Mesendoderm (in vitro differentiated cells): Measurements from ENCODE around the gene IZUMO1.

Source experiments
- DNase-seq: peaks from one replicate; pipeline ENCODE4 v3.0.0; 2013
- H2AK5ac ChIP-seq: 2 replicates; pipeline ENCODE4 v1.6.1; 2013; ENCODE audit warnings: low read length, inconsistent platforms
- H2BK120ac ChIP-seq: 2 replicates; pipeline ENCODE4 v1.6.1; 2013; ENCODE audit warnings: low read depth, mild to moderate bottlenecking, low read length, moderate library complexity, mixed read lengths
- H2BK15ac ChIP-seq: replicated peaks from 2 replicates; pipeline ENCODE4 v1.6.1; 2013; ENCODE audit warnings: low read depth, mild to moderate bottlenecking, moderate library complexity
- H2BK5ac ChIP-seq: 2 replicates; pipeline ENCODE4 v1.6.1; 2013; ENCODE audit warnings: low read length, inconsistent platforms
- H3K18ac ChIP-seq: 2 replicates; pipeline ENCODE4 v1.6.1; 2013; ENCODE audit warnings: mild to moderate bottlenecking, low read length, mixed read lengths
- H3K23ac ChIP-seq: one replicate; pipeline ENCODE4 v1.6.1; 2013; ENCODE audit warnings: low read length
- H3K27ac ChIP-seq: 2 replicates; pipeline ENCODE4 v1.5.1; 2013; ENCODE audit warnings: low read depth, mild to moderate bottlenecking, inconsistent platforms, low read length, moderate library complexity
- H3K27me3 ChIP-seq: 2 replicates; pipeline ENCODE4 v1.6.1; 2013; ENCODE audit warnings: low read length, control low read depth, mild to moderate bottlenecking, inconsistent platforms; ENCODE audit not compliant: insufficient read depth, poor library complexity
- H3K36me3 ChIP-seq: 2 replicates; pipeline ENCODE4 v1.6.1; 2013; ENCODE audit warnings: low read length, inconsistent platforms; ENCODE audit not compliant: control insufficient read depth, insufficient read depth
- H3K4ac ChIP-seq: one replicate; pipeline ENCODE4 v1.6.1; 2013; ENCODE audit warnings: low read depth, mild to moderate bottlenecking, low read length, moderate library complexity
- H3K4me1 ChIP-seq: 2 replicates; pipeline ENCODE4 v1.6.1; 2013; ENCODE audit warnings: low read depth, low read length, inconsistent platforms; ENCODE audit not compliant: control insufficient read depth
- H3K4me2 ChIP-seq: 2 replicates; pipeline ENCODE4 v1.6.1; 2013; ENCODE audit warnings: low read length
- H3K4me3 ChIP-seq: 2 replicates; pipeline ENCODE4 v1.5.1; 2013; ENCODE audit warnings: mild to moderate bottlenecking, low read length
- H3K56ac ChIP-seq: one replicate; pipeline ENCODE4 v1.6.1; 2013; ENCODE audit warnings: low read length
- H3K79me1 ChIP-seq: 2 replicates; pipeline ENCODE4 v1.6.1; 2013; ENCODE audit warnings: low read length, inconsistent platforms
- H3K79me2 ChIP-seq: 2 replicates; pipeline ENCODE4 v1.6.1; 2013; ENCODE audit warnings: mild to moderate bottlenecking, low read length; ENCODE audit not compliant: control insufficient read depth, insufficient read depth
- H3K9ac ChIP-seq: 2 replicates; pipeline ENCODE4 v1.6.1; 2013; ENCODE audit warnings: low read length, inconsistent platforms
- H4K5ac ChIP-seq: one replicate; pipeline ENCODE4 v1.6.1; 2013; ENCODE audit warnings: low read length
- H4K8ac ChIP-seq: one replicate; pipeline ENCODE4 v1.6.1; 2013; ENCODE audit warnings: low read depth, mild to moderate bottlenecking, control low read depth, low read length, moderate library complexity
- WGBS: extraction: QIAGEN DNeasy Blood & Tissue Kit; methylation state at CpG from one replicate; pipeline ENCODE4 v1.1.7; 2013; ENCODE audit warnings: low lambda C conversion rate, missing lambda C conversion rate; ENCODE audit not compliant: insufficient coverage; ENCODE audit errors: extremely low coverage; 5-methylcytosine and 5-hydroxymethylcytosine counted together

IZUMO1 gene

DNA sequence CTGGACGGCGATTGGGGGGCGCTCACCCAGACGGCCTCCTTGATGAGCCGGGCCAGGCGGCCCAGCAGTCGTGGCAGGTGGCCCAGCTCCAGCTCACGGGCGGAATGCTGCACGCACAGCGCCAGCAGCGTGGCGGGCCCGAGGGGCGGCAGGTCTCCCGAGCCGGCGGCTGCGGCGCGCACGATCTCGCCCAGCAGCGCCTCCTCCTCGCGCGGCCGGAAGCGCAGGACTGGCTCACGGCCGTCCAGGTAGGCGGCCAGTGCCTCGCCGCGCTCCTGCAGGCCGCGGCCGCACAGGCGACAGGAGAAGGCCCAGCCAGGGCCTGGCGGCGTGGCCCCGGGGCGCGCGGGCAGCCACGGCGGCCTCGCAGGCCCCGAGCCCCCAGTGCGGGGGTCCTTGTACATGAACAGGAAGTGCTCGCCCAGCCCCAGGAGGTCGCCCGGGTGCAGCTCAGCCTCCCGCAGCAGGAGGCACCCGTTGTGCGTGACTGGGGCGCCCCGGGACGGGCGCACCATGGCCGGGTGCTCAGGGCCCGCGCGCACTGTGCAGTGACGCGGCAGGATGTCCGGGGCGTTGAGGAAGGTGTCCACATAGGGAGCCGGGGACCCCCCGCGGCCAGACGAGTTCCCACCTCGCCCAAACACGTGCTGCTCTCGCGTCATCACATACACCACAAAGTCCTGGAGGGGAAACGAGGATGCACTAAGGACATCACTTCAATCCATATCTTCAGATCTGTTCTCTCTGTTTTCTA lies 17.6 kb downstream of the IZUMO1 start:
- H3K79me2 ChIP-seq: no peaks in the 10 kb centered on the region
- peak overlapping the region; percentile 79 for H3K56ac ChIP-seq
- H3K4me1 ChIP-seq: no peaks in the 10 kb centered on the region
- H4K5ac ChIP-seq: no peak overlapping the region
- H2BK120ac ChIP-seq: no peak overlapping the region
- peak overlapping the region; percentile 58 for H3K9ac ChIP-seq
- no peak overlapping the region for H2BK5ac ChIP-seq
- H3K27ac ChIP-seq: no peak overlapping the region
- DNase-seq: peak; percentile 42
- WGBS: no CpG with 5 or more reads among the region's 77 CpGs
- peak overlapping the region; percentile 31 for H3K4me2 ChIP-seq
- no peak overlapping the region for H3K23ac ChIP-seq
- H4K8ac ChIP-seq: no peak overlapping the region
- H3K36me3 ChIP-seq: no peaks in the 10 kb centered on the region
- H2BK15ac ChIP-seq: no peak overlapping the region
- no peak overlapping the region for H3K4ac ChIP-seq
- H3K79me1 ChIP-seq: no peaks in the 10 kb centered on the region
- no peaks in the 10 kb centered on the region for H3K27me3 ChIP-seq
- no peak overlapping the region for H2AK5ac ChIP-seq
- H3K18ac ChIP-seq: no peak overlapping the region
- no peak overlapping the region for H3K4me3 ChIP-seq

DNA sequence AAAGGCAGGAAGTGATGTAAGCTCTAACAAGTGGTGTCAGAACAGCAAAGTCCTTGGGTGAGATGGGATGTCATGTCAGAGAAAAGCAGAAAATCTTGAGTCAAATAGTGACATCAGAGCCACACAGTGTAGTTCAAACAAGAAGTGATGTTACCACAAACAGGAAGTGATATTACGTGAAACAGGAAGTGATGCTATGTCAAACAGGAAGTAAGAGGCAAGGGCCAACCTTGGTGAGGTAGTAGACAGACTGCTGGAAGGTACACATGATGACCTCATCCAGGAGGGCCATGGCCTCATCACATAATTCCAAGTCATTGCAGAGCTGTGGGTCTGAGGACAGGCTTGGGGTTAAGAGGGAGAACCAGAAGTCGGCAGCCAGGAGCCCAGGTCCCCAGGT lies 20.2 kb downstream of the IZUMO1 start:
- Histone ChIP-seq H3K18ac (no peak overlapping the region), H3K27ac (no peak overlapping the region), H3K36me3 (no peaks in the 10 kb centered on the region), H4K5ac (no peak overlapping the region), H3K4ac (no peak overlapping the region), H3K9ac (no peak overlapping the region), H3K4me2 (no peak overlapping the region), H3K4me1 (no peaks in the 10 kb centered on the region), H2BK120ac (no peak overlapping the region), H3K27me3 (no peaks in the 10 kb centered on the region), H3K79me1 (no peaks in the 10 kb centered on the region), H3K79me2 (no peaks in the 10 kb centered on the region), H3K4me3 (no peak overlapping the region), H2BK5ac (no peak overlapping the region), H3K23ac (no peak overlapping the region), H2AK5ac (no peak overlapping the region), H3K56ac (no peak overlapping the region), H2BK15ac (no peak overlapping the region), H4K8ac (no peak overlapping the region)
- no CpG with 5 or more reads among the region's 2 CpGs for WGBS
- no peak for DNase-seq

DNA sequence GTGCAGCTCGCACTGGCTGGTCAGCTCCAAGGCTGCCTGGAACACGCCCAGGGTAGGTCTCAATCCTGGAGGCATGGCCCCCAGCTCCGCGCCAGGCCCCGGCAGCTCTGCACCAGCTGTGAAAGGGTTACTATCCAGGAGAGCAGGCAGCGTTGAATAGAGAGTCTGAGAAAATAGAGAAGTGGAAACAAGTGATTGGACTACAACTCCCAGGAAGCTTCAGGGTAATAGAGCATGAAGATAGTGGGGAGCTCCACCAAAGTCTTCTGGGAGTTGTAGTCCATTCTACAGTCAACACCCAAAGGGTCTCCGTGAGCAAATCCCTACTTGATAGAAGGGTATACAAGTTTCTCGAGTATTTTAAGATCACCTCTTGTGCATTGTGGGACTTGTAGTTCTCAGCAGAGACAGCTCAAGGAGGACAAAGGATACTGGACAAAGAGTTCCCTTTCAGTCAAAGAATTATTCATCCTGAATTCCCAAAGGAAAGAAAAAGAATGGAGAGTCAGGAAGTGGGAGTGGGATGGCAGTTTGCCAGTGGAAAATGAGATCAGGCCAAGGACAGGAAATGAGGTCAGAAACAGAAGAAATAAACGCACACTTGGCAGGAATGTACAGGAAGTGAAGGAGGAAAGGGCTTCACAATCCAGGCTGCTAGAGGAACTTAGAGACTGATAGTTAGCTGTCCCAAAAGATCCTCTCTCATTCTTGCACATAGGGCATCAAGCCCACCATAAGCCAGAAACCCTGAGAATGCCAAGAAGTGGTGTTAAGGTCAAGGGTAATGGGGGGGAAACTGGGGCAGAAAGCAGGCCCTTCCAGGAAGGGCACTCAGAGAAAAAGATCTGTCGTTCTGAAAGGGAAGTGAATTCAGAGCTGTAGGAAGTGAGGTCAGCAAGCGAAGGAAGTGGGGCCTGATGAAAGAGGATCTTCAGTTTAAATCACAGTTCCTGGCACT lies 21.6 kb downstream of the IZUMO1 start:
- H3K4me1 ChIP-seq: no peaks in the 10 kb centered on the region
- H3K56ac ChIP-seq: no peak overlapping the region
- WGBS: no CpG with 5 or more reads among the region's 11 CpGs
- DNase-seq: peak; percentile 77
- no peak overlapping the region for H2BK120ac ChIP-seq
- H3K79me2 ChIP-seq: no peaks in the 10 kb centered on the region
- H3K4me3 ChIP-seq: no peak overlapping the region
- no peak overlapping the region for H3K18ac ChIP-seq
- H3K27ac ChIP-seq: no peak overlapping the region
- no peak overlapping the region for H4K8ac ChIP-seq
- no peak overlapping the region for H2AK5ac ChIP-seq
- no peaks in the 10 kb centered on the region for H3K27me3 ChIP-seq
- H4K5ac ChIP-seq: no peak overlapping the region
- H2BK5ac ChIP-seq: no peak overlapping the region
- no peaks in the 10 kb centered on the region for H3K36me3 ChIP-seq
- no peak overlapping the region for H3K9ac ChIP-seq
- H3K23ac ChIP-seq: no peak overlapping the region
- no peak overlapping the region for H2BK15ac ChIP-seq
- no peaks in the 10 kb centered on the region for H3K79me1 ChIP-seq
- H3K4ac ChIP-seq: no peak overlapping the region
- no peak overlapping the region for H3K4me2 ChIP-seq

DNA sequence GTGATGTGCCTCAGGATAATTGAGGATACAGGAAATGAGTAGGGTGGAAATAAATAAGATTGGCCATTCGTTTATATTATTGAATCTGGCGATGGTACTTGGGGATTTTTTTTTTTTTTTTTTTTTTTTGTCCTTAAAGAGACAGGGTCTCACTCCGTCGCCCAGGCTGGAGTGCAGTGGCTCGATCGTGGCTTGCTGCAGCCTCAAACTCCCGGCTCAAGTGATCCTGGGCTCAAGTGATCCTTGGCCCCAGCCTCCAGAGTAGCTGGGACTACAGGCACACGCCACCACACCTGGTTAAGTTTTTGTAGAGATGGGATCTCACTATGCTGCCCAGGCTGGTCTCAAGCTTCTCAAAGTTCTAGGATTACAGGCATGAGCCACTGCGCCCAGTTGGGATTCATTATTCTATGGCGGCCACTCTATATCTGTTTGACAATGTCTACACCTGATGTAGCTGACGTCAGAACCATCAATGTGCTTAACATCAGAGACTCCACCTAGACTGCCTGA lies 24.5 kb downstream of the IZUMO1 start:
- H3K23ac ChIP-seq: no peak overlapping the region
- no peak for DNase-seq
- H3K36me3 ChIP-seq: no peaks in the 10 kb centered on the region
- H3K4me1 ChIP-seq: no peaks in the 10 kb centered on the region
- H2BK5ac ChIP-seq: no peak overlapping the region
- H4K5ac ChIP-seq: no peak overlapping the region
- H3K56ac ChIP-seq: no peak overlapping the region
- H3K79me2 ChIP-seq: no peaks in the 10 kb centered on the region
- no peaks in the 10 kb centered on the region for H3K79me1 ChIP-seq
- no peak overlapping the region for H3K9ac ChIP-seq
- H3K4me2 ChIP-seq: no peak overlapping the region
- no peak overlapping the region for H4K8ac ChIP-seq
- no CpG with 5 or more reads among the region's 11 CpGs for WGBS
- H3K4me3 ChIP-seq: no peak overlapping the region
- no peak overlapping the region for H2BK15ac ChIP-seq
- no peak overlapping the region for H2BK120ac ChIP-seq
- H3K27ac ChIP-seq: no peak overlapping the region
- no peak overlapping the region for H2AK5ac ChIP-seq
- no peaks in the 10 kb centered on the region for H3K27me3 ChIP-seq
- no peak overlapping the region for H3K18ac ChIP-seq
- no peak overlapping the region for H3K4ac ChIP-seq

DNA sequence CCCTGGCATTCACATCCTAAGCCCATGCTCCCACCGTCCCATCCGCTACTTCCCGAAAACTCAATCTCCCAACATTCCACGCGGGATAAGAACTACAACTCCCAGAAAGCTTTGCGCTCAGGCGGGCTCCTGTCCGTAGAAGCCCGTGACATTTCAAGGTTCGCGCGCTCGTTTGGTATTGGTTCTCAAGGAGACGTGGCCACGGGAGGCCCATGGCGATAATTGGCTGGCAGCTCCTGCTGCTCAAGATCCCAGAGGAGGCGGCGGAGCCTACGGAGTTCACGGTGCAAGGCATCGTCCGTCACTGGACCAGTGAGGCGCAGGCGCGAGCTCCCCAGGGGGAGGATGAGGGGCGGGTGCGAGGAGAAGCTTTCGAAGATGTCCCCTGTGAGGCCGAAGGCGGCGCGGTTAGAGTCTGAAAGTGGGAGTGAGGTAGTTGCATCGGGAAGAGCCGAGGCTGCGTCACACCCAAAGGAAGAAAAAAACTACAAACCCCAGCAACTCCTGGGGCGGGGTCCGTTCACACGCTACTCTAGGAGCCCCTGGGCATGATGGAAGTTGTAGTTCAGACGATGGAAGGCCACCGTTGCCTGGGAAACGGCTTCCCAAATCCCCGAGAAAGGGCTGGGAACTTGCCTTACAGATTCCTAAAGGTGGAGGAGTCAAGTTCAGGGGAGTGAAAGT lies 26.0 kb downstream of the IZUMO1 start:
- no peak overlapping the region for H2BK120ac ChIP-seq
- H3K27ac ChIP-seq: no peak overlapping the region
- no peak overlapping the region for H4K8ac ChIP-seq
- peak overlapping the region; percentile 33 for H3K4me3 ChIP-seq
- H2BK5ac ChIP-seq: no peak overlapping the region
- H3K23ac ChIP-seq: no peak overlapping the region
- peaks cover 4% of the 10 kb centered on the region for H3K4me1 ChIP-seq
- no peak overlapping the region for H3K4ac ChIP-seq
- DNase-seq: peak; percentile 100
- H3K79me1 ChIP-seq: no peaks in the 10 kb centered on the region
- H2BK15ac ChIP-seq: no peak overlapping the region
- no peak overlapping the region for H4K5ac ChIP-seq
- peak overlapping the region; percentile 67 for H3K9ac ChIP-seq
- H3K27me3 ChIP-seq: no peaks in the 10 kb centered on the region
- peak overlapping the region; percentile 44 for H3K4me2 ChIP-seq
- peak overlapping the region; percentile 77 for H3K56ac ChIP-seq
- H3K79me2 ChIP-seq: no peaks in the 10 kb centered on the region
- no CpG with 5 or more reads among the region's 42 CpGs for WGBS
- no peaks in the 10 kb centered on the region for H3K36me3 ChIP-seq
- H2AK5ac ChIP-seq: no peak overlapping the region
- no peak overlapping the region for H3K18ac ChIP-seq
